HG02642 (cell line): Measurements from ENCODE around the gene CBX4.

ENCODE experiments used
- ATAC-seq: cut with Tn5 transposase; IDR thresholded peaks from one replicate; pipeline ENCODE4 v1.9.1; 2021; ENCODE audit warnings: mild to moderate bottlenecking; ENCODE audit not compliant: unreplicated experiment, poor library complexity

Gene CBX4

DNA sequence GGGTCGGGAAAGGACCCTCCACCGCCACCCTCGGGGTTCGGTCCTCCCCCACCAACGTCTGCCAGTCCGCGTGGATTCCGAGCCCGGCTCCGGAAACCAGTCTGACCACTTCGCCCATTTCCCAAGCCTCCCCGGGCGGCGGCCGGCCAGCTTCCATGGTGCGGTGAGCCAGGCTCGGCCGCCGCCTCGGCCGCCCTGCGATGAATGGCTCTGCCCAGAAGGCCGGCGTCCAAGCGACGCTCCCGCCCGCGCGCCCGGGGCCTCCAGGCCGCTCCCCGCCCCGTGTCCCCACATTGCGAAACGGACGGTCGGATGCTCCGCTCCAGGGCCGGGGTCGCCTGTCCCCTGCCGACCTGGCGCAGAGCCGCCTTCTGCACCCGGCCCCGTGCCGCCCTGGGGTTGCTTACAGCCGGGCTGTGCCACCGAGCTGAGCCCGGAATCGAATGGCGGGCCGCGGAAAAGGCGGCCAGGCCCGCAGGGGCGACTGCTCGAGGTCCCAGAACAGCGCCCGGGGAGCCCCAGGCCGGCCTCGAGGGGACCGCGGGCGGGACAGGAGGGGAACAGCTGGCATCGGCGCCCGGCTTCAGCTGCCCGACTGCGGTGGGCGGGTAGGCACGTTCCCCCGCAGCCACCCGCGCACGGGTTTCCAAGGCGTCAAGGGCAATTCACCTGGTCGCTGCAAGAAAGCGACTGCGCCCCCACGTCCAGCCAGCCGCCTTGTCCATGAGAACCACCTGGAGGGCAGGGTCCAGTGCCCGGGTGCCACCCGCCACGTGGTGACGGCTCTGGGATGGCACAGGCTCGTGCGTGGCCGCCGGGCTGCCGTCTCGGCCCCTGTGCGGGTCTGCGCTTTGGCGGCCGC lies 24.0 kb downstream of the CBX4 start:
- no peak for ATAC-seq

DNA sequence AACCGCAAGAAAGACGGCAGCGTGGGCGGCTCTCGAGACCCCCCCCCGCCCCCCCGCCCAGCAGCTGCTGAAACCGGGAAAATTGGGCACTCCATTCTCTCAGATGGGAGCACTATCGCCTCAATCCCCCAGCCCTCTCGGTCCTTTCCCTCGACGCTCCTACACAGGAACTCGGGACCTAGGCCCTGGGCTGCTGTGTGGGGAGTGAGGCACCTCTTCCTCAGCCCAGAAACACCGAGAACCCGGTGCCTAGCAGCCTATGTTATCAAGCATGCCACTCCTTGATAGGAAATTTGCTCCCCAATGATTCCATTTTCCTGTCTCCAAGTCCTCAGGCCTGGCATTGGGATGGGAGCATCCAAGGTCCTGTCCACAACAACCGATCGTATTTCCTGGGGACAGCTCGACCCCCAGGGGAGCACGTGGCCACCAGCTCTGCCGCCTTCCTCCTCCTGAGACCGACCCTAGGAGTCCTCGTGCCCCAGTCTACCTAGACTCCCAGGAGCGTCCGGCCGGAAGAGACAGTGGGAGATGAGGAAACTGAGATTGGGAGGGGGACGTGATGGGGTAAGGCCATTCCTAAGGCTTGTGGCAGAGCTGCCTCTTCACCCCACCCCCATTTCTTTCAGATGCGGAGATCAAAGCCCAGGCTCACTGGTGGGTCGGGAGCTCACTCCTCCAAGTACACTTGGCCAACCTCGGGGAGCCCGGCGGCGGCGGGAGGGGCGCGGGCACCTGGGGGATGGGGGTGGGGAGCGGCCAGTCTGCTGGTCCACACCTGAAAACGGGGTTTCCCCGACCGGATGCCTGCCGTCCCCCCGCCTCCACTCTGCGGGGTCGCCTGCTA lies 24.9 kb downstream of the CBX4 start:
- no peak for ATAC-seq

DNA sequence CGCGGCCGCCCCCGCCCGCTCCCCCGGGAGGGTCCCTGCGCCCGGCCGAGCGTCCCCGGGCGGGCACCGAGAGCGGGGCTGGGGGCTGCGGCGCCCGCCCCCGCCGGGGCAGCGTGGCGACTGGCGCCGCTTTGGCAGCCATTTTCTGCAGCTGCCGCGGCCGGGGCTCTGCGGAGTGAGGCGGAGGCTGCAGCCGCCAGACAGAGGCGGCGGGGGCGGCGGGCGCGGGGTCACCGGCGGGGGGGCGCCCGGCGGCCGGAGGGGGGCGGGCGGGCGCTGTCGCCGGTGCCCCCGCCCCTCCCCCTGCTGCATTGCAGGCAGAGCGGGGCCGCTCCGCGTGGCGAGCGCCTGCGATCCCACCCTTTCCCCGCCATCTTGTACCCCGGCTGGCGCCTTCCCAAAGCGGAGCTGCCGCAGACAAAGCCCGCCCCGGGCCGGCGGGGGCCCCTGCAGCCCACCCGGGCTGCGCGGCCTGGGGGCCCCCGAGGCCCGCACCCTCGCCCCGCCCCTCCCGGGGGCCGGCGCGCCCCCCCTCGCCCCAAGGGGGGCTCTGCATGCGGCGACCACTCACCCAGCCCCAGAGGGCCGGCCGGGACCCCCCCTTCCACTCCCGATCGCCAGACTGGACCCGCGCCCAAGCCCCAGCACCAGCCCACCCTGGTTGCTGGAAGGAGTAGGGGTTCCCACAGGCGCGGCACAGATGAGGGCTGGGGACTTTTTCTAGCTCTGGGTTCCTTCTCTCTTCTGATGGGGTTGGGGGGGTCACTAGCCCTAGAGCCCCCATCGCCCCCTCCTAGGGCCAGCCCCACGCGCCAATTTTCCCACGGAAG lies 25.7 kb downstream of the CBX4 start:
- ATAC-seq: no peak

DNA sequence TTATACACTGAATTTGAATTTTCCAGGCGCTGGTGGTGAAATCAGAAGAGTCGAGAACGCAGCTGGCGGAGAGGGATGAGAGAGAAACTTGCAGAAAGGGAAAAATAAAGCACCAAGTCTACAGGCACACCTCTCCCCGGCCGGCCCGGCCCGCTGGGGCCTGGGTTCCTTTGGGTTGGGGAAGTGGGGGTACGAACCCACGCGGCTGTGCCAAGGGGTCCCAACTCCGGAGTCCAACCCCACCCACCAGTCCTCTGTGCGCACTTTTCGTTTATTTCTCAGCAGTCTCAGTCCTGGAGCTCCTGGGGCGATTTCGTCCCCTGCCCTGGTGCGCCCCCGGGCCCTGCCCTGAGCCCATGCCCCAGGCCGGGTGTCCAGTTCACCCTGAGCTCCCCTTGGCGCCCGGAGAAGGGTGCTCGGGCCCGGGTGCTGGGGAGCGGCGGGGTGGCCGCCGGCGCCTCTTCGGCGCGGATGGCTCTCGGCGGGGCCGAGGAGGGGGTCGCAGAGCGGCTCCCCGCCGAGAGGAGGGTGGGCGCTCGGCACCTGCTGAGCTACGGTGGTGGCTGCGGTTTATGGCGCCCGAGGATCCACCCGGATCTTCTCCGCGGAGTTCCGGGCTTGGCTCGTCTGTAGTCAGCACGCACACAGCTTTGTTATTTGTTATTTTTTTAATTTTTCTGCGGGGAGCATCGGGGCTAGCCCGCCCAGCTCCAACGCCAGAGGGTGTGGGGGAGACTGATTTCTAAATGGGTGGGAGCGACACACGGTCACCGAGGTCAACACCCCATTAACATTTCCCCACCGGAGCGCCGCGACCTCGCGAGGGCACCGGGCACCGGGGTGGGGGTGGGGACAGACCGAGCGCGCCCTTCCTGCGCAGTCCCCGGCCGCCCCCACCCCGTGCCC lies 26.6 kb downstream of the CBX4 start:
- ATAC-seq: no peak

DNA sequence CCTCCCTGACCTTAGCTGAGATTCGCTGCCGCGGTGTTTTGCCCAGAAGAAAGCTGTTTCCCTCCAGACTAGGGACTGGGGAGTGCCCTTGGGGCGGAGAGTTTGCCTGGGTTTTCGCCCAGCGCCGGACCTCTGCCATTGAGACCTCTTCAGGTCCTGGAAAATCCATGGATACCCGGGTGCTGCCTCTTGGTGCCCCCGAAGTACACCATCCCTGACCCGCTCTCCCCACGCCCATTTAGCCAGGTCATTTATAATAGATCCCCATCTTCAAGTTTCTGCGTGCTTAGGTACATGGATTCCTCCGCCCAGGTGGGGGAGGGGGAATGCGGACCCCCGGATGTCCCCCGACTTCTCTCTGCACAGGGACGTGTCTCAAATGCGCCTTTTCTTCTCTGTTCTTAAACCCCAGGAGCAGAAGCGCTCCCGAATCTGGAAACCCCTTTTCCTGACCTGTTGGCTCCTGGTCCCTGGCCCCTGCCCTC lies 27.3 kb downstream of the CBX4 start:
- ATAC-seq: no peak

DNA sequence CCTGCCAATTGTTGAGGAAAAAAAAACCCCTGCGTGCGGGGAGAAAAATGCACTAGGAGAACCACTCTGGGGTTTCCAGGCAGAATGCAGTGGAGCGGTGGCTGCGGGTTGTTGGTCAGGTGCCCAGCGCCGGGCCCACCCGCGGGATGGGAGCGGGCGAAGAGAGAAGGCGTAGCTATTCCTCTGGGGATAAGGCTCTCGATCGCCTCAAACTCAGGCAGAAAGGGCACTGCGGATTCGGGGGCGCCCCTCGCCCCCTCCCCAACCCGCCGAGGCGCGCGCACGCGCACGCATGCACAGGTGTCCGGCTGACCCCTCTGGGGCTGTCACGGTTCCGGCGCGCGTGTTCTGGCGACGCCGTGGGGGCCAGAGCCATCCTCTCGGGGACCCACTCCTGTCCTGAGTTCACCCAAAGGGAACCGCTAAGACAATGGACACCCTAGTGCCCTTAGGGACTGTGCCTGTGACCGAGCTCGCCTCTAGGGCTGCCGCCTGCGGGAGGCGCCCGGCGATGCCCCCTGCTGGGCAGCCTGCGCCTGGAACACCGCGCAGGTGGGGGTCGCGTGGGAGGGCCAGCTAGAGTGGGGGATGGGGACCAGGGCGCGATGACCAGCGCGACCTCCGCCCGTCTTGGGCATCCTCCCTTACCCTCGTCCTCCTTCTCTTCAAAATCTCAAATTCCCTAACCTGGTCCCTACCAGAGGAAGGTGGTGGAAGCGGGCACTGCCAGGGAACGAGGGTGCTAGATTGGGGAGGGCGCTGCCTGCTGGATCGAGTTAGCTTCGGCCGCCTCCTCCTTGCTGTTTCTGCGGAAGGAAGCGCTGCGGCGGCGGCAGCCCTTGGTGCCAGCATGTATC lies 28.0 kb downstream of the CBX4 start:
- no peak for ATAC-seq

DNA sequence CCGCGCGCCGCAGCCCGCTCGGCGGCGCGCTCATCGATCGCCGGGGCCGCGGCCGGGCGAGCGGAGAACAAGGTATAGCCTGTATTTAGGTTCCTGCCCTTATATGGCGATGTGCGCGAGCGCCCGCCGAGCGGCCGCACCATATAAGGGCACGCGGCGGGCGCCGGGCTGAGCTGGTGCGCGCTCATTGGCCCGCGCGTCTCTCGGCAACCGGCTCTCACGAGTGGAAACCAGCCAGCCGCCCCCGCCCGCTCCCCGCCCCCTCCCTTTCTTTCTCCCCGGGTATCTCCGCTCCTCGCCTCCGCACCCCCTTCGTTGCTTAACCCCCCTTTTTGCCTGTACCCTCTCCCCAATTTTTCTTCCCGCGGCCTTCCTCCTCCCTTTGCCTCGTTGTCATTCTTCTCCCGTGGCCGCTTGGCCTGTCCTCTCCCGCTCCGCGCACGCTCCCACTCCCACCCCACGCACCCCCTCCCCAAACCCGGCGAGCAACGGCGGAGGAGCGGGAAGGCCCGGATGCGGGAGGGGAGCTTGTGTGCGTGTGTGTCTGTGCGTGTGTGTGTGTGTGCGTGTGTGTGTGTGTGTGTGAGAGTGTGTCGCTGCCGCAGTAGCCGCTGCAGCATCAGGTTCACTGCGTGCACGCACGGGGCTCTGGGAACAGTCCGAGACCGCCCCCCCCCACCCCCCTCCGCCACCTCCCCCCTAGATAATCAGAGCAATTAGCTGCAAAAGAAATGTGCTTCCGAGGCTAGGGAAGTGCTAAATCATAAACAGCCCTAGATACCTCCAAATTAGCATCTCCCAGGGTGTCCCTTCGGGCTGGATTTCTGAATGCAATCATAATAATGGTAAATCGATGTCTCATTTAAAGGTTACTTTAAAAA lies 28.9 kb downstream of the CBX4 start:
- ATAC-seq: peak; percentile 87

DNA sequence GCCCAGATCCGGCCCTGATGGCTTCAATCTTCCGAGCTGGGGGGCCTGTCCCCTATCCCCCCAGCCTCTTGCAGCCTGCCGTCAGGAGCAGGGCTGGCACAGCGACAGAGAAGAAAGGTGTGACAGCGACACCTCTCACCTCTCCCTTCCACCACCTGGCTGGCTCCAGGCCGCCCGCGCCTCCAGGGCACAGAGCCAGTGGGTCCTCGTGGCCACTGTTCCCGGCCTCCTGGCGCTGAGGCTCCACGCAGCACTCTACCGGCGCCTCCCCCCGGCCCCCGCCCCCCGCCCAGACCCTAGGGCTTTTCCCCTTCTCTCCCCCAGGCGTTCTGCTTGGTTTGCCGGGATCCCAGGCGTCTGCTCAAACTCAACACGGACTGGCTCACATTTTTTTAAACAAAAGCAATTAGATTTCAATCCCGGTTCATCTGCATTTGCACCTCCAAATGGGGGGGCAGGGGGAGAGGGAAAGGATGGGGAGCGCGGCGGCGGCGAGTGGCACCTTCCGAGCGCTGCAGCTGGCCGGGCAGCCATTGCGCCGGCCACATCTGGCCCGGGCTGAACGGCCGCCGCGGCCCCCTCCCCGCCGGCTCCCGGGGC lies 29.6 kb downstream of the CBX4 start:
- no peak for ATAC-seq

DNA sequence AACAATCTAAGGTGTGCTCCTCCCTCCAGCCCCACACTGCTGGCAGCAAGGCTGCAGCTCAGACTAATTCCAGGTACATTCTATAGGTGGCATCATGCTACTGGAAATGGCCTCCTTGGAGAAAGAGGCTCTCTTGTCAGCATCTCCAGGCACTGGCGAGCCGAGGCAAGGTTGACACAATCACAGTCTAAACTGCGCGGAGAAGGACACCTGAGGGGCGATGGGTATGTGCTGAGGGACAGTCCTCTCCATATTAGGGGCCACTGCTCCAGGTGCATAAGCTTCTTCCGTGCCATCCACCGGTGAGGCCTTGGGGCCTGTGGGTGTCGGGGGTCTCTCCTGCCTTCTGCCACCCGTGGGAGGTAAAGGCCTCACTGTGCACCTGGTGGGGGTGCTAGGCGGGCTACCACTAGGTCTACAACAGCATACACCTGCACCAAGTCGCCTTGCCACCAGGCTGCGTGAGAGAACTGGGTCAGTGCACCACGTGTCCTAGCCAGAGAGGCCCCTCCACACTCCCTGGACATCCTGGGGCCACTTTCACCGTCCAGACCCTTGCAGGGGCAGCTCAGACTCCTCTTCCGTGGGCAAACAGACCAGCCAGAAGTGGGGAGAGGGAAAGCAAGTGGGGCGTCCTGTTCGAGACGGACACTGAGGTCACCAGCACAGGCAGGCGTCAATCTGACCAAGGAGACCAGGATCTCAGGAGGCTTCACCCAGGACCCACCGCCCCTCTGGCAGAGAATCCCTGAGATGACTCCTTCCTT lies 30.3 kb downstream of the CBX4 start:
- no peak for ATAC-seq

DNA sequence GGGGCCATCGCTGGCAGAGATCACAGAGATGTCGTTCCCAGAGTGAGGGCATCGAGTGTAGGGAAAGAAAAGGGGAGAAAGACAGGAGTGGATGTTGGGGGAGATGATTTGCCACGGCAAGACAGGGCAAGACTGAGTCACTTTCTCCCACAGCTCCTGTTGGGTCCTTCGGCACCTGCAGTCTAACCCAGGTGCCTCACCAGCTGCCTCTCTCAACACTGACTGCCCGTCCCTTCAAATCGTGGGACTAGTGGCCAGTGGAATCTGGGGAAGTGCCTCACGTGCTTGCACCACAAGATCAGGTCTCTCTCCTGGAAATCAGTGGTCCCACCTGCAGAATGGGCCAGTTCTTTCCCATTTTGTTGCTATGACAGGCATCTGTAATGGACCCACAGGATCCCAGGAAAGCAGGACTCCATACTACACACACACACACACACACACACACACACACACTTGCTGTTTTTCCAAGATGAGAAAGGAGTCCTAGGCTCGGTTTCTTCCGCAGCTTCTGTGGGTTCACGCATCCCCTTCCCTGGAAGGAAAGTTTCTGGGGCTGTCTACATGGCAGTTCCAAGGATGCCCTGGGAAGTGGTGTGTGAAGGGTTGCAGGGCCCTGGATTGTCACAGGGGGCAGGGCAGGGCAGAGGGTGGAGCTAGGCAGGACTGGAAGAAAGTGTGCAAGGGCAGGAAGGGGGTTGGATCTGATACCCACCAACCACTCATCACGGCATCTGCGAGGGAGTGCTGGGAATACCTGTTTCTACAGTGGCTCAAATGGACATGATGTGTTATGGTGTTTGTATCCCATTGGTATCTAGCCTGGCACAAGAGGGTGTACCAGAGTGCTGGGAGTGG lies 32.1 kb downstream of the CBX4 start:
- ATAC-seq: no peak

DNA sequence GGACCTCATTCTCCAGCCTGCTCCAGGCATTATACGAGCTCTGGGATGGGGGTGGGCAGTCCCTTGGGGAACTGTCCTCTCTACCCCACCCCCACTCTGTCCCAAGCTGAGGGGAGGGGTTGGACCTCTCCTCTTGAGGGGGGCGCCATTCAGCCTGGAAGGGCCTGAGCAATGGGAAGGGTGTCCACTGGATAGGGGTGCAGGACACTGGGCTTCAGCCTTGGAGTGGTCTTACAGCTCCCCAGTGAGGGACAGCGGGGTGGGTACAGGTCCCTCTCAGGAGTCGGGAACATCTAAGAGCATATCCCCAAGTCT lies 32.8 kb downstream of the CBX4 start:
- no peak for ATAC-seq

DNA sequence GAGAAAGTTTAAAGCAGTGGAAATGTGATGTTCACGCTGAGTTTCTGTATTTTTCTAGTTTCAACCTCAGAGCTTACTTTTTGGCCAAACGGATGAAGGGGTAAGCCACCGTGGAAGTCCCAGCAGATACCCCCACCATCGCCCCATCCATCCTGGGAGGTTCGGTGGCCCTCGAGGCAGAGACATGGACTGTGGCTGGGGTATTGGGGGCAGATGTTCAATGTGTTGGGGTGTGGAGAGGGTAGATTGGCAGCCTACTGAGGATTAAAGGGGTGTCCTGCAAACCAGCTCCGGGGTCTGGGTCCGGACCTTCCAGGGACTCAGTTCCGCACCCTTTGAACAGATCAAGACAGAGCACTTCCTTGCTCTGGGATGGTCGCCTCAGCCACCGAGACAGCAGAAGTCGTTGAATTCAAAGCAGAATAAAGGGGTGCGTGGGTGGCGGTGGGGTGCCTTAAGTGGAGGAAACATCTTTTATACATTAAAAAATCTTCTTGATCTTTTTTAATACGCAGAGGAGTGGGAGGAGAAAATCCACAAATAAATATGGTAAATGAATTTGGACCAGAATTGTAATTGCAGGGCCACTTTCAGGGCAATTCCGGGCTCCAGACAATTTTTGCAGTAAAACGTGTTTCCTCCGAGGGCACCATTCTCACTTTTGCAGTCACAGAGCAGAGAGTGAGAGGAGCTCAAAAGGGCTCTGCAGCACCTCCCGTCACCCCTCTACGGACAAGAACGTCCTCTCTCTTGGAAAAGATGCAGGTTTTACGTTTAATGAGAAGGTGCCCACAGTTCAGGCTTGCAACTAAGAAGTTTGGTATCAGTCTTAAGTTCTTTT lies 34.2 kb downstream of the CBX4 start:
- ATAC-seq: no peak

DNA sequence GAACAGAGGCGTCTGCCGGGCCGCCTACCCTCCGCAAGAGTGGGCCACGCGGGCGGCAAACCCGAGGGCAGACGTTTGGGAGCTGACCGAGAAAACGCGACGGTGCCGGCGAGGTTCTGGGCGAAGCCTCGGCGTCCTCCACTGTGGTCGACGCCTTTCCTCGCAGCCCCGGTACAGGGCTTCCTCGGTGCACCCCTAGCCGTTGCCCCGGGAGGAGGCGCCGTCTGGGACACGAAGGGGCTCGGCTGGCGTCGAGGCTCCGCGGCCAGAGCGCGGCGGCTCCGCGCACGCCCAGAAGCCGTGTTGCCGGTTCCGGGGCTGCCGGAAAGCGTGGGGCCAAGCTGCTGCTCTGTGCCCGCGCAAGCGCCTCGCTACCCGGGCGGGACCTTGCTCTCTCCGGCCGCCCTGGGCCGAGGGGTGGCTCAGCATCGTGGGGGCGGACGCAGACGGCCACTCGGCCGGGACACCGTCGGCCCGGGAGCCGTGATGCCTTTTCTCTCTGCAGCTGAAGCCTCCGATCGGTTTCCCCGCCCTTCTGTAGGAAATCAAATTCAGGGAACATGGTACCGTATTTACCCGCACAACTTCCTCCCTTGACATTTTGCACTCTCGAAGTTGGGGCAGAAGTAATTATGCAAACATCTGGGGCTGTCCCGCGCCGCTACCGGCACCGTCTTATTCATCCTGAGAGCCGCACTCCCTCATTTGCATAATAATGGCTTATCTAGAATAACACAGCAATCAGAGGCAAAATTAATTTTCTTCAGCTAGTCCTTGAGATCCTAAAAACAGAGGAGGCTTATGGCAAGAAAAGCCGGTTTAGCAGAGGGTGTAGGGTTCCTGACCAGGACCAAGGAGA lies 35.0 kb downstream of the CBX4 start:
- ATAC-seq: peak; percentile 54

DNA sequence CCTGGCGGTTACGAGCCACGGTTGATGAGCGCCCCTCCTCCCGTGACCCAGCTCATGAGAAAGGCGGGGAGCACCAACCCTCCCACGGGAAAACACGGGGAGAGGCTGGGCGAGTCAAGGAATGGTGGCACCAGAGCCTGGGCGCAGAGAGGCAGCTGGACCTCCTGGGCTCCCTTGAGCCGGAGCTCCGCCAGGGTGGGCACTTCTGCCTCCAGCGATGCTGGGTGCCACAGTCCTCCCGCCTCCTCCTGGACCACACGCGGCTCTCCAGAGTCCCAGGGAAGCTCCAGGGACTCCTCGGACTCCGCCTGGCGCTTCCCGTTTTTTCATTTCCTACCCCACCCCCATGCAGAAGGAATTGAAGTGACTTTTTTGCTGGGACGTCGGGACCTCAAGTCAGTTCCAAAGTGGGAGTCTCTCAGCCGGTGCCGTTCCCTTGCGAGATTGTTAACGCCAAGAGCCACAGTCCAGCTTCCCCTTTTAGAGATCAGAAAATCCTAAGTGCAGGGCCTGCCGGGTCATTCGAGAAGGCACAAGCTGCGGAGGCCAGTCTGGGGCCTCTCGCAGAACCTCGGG lies 35.7 kb downstream of the CBX4 start:
- no peak for ATAC-seq
